ENCODE results near the gene ZNF740.
A peak's percentile ranks its signal among the peaks of the same experiment; 100 is the strongest.

Gene ZNF740

DNA sequence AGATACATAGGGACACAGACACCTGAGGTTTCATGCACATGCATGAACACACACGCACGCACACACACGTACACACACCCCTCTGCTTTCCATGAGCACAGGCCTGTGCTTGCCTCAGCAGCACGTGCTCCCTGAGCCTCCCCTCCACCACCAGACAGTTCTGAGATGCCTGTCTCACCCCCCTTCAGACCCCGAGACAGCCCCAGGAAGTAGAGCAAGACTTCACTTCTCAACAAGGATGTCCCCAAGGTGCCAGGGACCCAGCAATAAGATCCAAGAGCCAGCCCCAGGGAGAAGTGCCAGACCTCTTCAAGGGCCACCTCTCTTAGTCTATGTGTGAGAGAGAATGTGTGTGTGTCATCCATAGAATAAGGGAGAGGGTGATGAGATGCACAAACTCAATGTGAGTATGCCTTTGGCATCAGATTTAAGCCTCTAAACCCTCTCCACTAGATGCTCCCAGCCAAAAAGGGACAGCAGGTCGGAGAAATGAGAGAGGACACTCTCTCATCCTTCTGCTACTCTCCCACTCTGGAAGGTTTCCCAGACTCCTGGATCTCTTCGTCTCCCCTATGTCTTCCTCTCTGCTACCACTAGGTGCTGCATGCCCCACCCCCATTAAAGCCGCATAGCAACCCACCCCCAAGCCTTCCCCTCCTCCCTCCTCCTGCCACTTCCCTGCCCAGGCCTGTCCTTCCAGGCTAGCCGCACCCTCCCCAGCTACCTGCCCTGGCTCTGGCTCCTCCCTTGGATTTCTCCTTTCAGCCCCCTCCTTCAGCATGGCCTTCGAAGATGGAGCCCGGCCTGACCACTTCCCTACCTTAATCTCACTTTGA lies 43.8 kb downstream of the ZNF740 start:
- Histone ChIP-seq H3K36me3 (ENCODE audit: control insufficient read depth in 1 of 2, insufficient read depth in 2 of 2, low read length in 2 of 2) (peaks cover 0 to 14% of the 10 kb centered on the region in 2 donors), H3K4me1 (ENCODE audit: control insufficient read depth in 1 of 2, insufficient read depth in 2 of 2, low read length in 2 of 2) (peaks cover 23 to 42% of the 10 kb centered on the region in 2 donors), H3K4me3 (ENCODE audit: low read depth in 1 of 2, low read length in 2 of 2) (no peak overlapping the region), H3K27ac (ENCODE audit: low read length) (peak overlapping the region; percentile 74), H3K9me3 (ENCODE audit: control insufficient read depth in 1 of 2, low read length in 2 of 2) (no peaks in the 10 kb centered on the region), H3K27me3 (ENCODE audit: low read depth, low read length) (no peaks in the 10 kb centered on the region)

DNA sequence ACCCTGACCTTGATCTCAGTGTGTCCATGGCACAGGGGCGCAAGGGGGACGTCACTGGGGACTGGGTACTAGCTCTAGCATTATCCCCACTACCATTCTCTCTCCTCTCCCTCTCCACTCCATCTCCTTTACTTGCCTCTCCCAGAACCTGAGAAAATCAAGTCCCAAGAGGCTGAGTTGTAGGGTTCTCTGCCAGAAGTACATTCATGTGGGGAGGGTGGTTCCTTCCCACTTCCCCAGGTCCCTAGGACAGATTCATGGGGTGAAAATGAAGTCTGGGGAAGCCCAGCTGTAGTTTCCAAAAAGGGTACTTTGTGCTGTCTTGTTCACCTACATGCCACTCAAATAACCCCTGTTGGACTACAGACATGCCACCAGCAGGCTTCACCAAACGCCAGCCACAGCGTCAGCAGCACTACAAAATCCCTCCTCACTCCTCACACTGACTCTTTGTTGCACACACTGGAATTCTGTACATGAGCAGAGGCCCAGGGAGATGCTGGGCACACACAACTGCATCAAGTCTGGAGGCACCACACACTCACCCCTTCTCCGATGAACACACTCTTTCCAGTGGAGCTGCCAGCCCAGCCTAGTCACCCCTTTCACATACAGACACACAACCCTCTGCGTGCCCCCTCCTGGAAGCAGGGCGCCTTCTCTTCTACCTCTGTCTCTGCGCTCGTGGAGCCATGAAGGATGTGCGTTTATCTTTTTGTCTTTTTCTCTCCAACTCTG lies 44.5 kb downstream of the ZNF740 start:
- Histone ChIP-seq H3K36me3 (ENCODE audit: control insufficient read depth in 1 of 2, insufficient read depth in 2 of 2, low read length in 2 of 2) (peaks cover 0 to 14% of the 10 kb centered on the region in 2 donors), H3K4me3 (ENCODE audit: low read depth in 1 of 2, low read length in 2 of 2) (no peak overlapping the region), H3K4me1 (ENCODE audit: control insufficient read depth in 1 of 2, insufficient read depth in 2 of 2, low read length in 2 of 2) (peaks cover 23 to 44% of the 10 kb centered on the region in 2 donors), H3K27ac (ENCODE audit: low read length) (peak overlapping the region; percentile 42), H3K9me3 (ENCODE audit: control insufficient read depth in 1 of 2, low read length in 2 of 2) (no peaks in the 10 kb centered on the region), H3K27me3 (ENCODE audit: low read depth, low read length) (no peaks in the 10 kb centered on the region)

DNA sequence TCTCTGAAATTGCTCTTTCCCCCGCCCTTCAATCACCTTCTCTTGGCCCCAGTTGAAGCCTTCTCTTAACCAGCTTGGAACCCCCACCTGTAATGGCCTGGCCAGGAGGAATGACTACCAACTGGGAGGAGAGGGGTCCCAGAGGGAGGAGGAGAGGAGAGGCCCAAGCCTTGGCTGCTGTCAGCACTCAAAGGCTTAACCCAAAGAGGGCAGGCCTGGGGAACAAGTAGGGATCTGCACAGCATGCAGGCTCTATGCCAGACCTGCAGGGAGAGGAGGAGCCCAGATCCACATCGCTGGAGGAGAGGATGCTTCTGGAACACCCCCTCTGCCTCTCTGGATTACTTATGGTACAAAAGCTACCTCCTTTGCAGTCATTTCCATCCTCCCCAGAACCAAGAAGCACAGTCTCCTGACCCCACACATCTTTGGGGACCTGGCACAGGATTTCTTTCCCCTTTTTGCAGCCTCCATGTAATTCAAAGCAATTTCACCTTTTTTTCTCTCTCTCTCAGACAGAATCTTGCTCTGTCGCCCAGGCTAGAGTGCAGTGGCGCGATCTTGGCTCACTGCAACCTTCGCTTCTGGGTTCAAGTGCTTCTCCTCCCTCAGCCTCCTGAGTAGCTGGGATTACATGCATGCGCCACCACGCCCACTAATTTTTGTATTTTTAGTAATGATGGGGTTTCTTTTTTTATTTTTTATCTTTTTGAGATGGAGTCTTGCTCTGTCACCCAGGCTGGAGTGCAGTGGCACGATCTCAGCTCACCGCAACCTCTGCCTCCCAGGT lies 45.3 kb downstream of the ZNF740 start:
- Histone ChIP-seq H3K27me3 (ENCODE audit: low read depth, low read length) (no peaks in the 10 kb centered on the region), H3K9me3 (ENCODE audit: control insufficient read depth in 1 of 2, low read length in 2 of 2) (no peaks in the 10 kb centered on the region), H3K4me1 (ENCODE audit: control insufficient read depth in 1 of 2, insufficient read depth in 2 of 2, low read length in 2 of 2) (peaks cover 23 to 52% of the 10 kb centered on the region in 2 donors), H3K27ac (ENCODE audit: low read length) (no peak overlapping the region), H3K4me3 (ENCODE audit: low read depth in 1 of 2, low read length in 2 of 2) (no peak overlapping the region), H3K36me3 (ENCODE audit: control insufficient read depth in 1 of 2, insufficient read depth in 2 of 2, low read length in 2 of 2) (peaks cover 0 to 14% of the 10 kb centered on the region in 2 donors)

DNA sequence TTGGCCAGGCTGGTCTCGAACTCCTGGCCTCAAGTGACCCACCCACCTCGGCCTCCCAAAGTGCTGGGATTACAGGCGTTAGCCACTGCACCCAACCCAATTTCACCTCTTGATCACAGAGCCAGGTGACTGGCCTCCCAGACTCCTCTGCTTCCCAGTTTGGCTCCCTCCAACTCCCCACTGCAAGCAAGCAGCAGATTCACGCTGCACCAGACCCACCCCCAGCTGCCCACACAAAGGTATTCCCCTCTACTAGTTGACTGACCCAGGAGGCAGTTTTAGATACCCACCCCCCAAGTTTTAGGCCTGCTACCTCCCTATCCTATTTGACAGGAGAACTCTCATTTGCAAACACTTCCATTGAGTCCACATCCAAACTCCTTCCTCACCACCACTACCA lies 46.3 kb downstream of the ZNF740 start:
- H3K9me3 ChIP-seq (ENCODE audit: control insufficient read depth in 1 of 2, low read length in 2 of 2): no peaks in the 10 kb centered on the region
- no peak overlapping the region for H3K4me3 ChIP-seq (ENCODE audit: low read depth in 1 of 2, low read length in 2 of 2)
- peaks cover 23 to 62% of the 10 kb centered on the region in 2 donors for H3K4me1 ChIP-seq (ENCODE audit: control insufficient read depth in 1 of 2, insufficient read depth in 2 of 2, low read length in 2 of 2)
- H3K27me3 ChIP-seq (ENCODE audit: low read depth, low read length): no peaks in the 10 kb centered on the region
- H3K27ac ChIP-seq (ENCODE audit: low read length): no peak overlapping the region
- peaks cover 0 to 14% of the 10 kb centered on the region in 2 donors for H3K36me3 ChIP-seq (ENCODE audit: control insufficient read depth in 1 of 2, insufficient read depth in 2 of 2, low read length in 2 of 2)

DNA sequence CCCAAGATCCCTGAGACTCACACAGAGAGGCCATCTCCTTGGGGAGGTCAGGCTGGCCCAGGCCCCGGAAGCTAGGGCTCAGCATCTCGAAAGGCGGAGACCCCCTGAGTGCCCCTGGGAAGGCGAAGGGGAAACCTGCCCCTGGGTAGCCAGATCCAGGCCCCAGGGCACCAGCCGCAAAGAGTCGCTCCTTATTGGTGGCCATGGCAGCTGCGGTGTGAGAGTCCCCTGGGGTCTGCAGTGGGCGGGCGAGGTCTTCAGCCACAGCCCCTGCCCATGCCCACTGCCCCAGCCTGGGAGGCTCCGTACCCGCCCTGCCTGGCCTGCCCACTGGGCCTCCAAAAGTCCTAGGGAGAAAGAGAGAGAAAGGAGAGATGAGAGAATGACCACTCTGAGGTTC lies 46.8 kb downstream of the ZNF740 start:
- Histone ChIP-seq H3K9me3 (ENCODE audit: control insufficient read depth in 1 of 2, low read length in 2 of 2) (no peaks in the 10 kb centered on the region), H3K4me3 (ENCODE audit: low read depth in 1 of 2, low read length in 2 of 2) (no peak overlapping the region), H3K4me1 (ENCODE audit: control insufficient read depth in 1 of 2, insufficient read depth in 2 of 2, low read length in 2 of 2) (peaks cover 19 to 58% of the 10 kb centered on the region in 2 donors), H3K36me3 (ENCODE audit: control insufficient read depth in 1 of 2, insufficient read depth in 2 of 2, low read length in 2 of 2) (peaks cover 0 to 14% of the 10 kb centered on the region in 2 donors), H3K27me3 (ENCODE audit: low read depth, low read length) (no peaks in the 10 kb centered on the region), H3K27ac (ENCODE audit: low read length) (no peak overlapping the region)

DNA sequence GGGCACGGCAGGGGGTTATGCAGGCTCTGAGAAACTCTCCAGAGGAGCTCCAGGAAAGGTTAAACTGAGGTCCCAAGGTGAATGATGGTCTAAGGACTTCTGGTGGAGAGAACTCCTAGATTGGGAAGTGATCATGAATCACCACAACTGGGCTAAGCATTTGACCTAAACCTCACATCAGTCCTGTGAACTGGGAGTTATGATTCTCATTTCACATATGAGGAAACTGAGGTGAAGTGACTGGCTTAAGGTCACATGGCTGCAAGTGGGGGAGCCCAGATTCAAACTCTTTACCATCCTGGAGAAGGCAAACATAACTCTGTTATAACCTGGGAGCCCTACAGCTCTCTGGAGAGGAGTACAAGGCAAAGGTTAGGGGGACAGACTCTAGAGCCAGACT lies 47.3 kb downstream of the ZNF740 start:
- H3K36me3 ChIP-seq (ENCODE audit: control insufficient read depth in 1 of 2, insufficient read depth in 2 of 2, low read length in 2 of 2): peaks cover 0 to 14% of the 10 kb centered on the region in 2 donors
- no peaks in the 10 kb centered on the region for H3K27me3 ChIP-seq (ENCODE audit: low read depth, low read length)
- H3K9me3 ChIP-seq (ENCODE audit: control insufficient read depth in 1 of 2, low read length in 2 of 2): no peaks in the 10 kb centered on the region
- H3K4me1 ChIP-seq (ENCODE audit: control insufficient read depth in 1 of 2, insufficient read depth in 2 of 2, low read length in 2 of 2): peaks cover 19 to 58% of the 10 kb centered on the region in 2 donors
- H3K4me3 ChIP-seq (ENCODE audit: low read depth in 1 of 2, low read length in 2 of 2): no peak overlapping the region
- H3K27ac ChIP-seq (ENCODE audit: low read length): no peak overlapping the region

DNA sequence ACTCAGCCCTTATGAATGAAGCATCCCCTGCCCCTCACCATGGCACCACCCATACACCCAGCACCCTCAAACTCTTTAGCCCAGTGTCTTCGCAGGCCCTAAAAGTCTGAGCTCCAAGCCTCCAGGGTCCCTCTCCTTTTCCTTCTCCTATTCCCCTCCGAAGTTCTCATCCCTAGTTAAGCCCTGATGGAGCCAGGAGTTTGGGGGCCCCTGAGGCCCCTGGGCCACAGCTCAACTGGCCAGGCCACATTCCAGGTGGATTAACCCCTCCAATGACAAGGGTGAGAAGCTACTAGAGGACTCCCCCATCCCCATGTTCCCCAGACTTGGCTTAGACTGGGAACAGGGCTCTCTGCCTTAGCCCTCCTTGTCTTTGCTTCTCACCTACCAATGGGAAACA lies 48.9 kb downstream of the ZNF740 start:
- H3K4me1 ChIP-seq (ENCODE audit: control insufficient read depth in 1 of 2, insufficient read depth in 2 of 2, low read length in 2 of 2): peaks cover 21 to 59% of the 10 kb centered on the region in 2 donors
- no peak overlapping the region for H3K4me3 ChIP-seq (ENCODE audit: low read depth in 1 of 2, low read length in 2 of 2)
- no peaks in the 10 kb centered on the region for H3K27me3 ChIP-seq (ENCODE audit: low read depth, low read length)
- peak overlapping the region; percentile 21 for H3K27ac ChIP-seq (ENCODE audit: low read length)
- H3K36me3 ChIP-seq (ENCODE audit: control insufficient read depth in 1 of 2, insufficient read depth in 2 of 2, low read length in 2 of 2): peaks cover 0 to 14% of the 10 kb centered on the region in 2 donors
- no peaks in the 10 kb centered on the region for H3K9me3 ChIP-seq (ENCODE audit: control insufficient read depth in 1 of 2, low read length in 2 of 2)

DNA sequence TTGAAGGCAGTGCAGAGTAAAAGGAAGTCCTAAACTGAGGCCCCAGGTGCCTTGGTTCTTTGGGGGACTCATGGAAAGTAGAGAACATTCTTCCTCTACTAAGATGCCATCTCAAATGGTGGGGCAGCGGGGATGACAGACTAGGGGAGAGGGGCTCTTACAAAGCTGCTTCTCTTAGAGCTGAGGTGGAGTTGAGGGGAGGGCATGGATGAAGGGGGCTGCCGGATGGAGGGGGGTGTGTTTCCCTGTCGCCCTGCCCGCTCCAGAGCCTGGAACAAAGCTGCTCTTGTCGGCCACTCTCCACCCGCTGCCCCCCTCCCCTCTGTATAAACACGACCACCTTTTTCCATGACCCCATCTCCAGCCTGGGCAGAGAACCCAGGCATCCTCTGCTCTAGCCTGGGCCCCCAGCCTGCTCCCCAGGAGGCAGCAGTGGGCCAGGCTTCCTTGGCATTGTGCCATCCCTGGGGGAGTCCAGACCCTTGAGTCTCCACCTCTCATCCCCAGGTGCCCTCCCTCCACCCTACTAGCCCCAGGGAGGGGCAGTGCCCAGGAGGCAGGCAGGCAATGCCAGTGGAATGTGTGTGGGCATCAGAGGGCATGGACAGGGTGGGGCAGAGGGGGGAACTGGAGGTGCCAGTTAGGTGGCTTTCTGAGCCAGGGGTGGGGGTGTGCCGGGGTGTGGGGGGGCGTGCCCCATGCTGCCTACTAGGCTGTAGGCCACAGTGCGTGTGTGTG lies 49.8 kb downstream of the ZNF740 start:
- H3K4me3 ChIP-seq (ENCODE audit: low read depth in 1 of 2, low read length in 2 of 2): peak overlapping the region in 1 of 2 donors; percentile 76
- H3K4me1 ChIP-seq (ENCODE audit: control insufficient read depth in 1 of 2, insufficient read depth in 2 of 2, low read length in 2 of 2): peaks cover 15 to 54% of the 10 kb centered on the region in 2 donors
- H3K9me3 ChIP-seq (ENCODE audit: control insufficient read depth in 1 of 2, low read length in 2 of 2): no peaks in the 10 kb centered on the region
- H3K36me3 ChIP-seq (ENCODE audit: control insufficient read depth in 1 of 2, insufficient read depth in 2 of 2, low read length in 2 of 2): peaks cover 0 to 14% of the 10 kb centered on the region in 2 donors
- peak overlapping the region; percentile 21 for H3K27ac ChIP-seq (ENCODE audit: low read length)
- no peaks in the 10 kb centered on the region for H3K27me3 ChIP-seq (ENCODE audit: low read depth, low read length)

DNA sequence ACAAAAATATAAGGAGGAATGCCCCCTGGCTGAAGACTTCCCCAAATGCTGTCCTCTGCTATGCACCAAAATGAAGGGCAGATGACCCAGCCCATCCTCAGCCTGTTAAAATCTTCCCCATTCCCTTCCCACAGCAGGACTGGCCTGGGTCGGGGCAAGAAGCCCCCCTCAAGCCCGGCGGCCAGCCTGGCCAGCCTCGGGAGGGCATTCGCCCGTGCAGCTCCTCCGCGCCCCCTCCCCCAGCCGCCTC lies 51.1 kb downstream of the ZNF740 start:
- H3K27me3 ChIP-seq (ENCODE audit: low read depth, low read length): no peaks in the 10 kb centered on the region

DNA sequence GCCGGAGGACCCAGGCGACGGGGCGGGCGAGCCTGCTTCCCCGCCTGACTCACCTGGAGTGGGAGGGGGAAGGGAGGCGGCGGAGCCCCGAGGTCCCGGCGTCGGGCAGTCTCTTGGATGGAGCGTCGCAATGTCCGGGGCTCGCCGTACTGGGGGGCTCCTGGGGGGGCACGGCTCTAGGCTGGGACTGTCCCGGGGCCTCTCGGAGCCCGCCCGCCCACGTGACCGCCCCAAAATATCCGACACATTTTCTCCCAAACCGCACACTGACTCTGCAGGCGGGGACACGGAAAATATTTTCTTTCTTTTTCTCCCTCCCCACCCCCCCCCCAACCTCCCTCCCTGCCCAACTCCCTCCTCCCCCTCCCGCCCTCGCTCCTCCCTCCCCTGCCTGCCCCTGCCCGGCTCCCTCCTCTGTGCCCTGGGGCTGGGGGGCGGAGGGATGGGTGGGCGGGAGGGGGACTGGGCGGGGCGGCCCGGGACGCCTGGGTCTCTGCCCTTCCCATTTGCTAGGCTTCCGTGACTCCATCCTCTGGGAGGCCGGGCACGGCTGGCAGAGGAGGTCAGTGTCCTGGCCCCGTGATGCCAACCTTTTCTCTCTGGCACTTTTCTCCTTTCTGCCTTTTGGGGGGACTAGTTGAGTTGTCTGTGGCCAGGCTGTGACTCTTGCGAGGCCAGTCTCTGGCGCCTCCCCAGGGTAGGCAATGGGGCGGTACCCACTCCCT lies 51.6 kb downstream of the ZNF740 start, which contains the start of gene RARG:
Gene RARG, minus strand, starts transcription at position 289 of the 725 bp plus-strand sequence. CDS start 4,664 bp downstream, outside the sequence.
- no peaks in the 10 kb centered on the region for H3K27me3 ChIP-seq (ENCODE audit: low read depth, low read length)
- H3K9me3 ChIP-seq (ENCODE audit: control insufficient read depth in 1 of 2, low read length in 2 of 2): no peaks in the 10 kb centered on the region
- H3K4me1 ChIP-seq (ENCODE audit: control insufficient read depth in 1 of 2, insufficient read depth in 2 of 2, low read length in 2 of 2): peaks cover 12 to 45% of the 10 kb centered on the region in 2 donors
- H3K36me3 ChIP-seq (ENCODE audit: control insufficient read depth in 1 of 2, insufficient read depth in 2 of 2, low read length in 2 of 2): peaks cover 0 to 10% of the 10 kb centered on the region in 2 donors
- peak within 1 kb of the TSS; percentile 68 to 76 for H3K4me3 ChIP-seq (ENCODE audit: low read depth in 1 of 2, low read length in 2 of 2)
- H3K27ac ChIP-seq (ENCODE audit: low read length): peak within 1 kb of the TSS; percentile 63

More for the DNA sequence above, 51.1 kb downstream of the ZNF740 start:
- peaks cover 12 to 45% of the 10 kb centered on the region in 2 donors for H3K4me1 ChIP-seq (ENCODE audit: control insufficient read depth in 1 of 2, insufficient read depth in 2 of 2, low read length in 2 of 2)
- H3K4me3 ChIP-seq (ENCODE audit: low read depth in 1 of 2, low read length in 2 of 2): peak overlapping the region; percentile 68 to 76
- H3K9me3 ChIP-seq (ENCODE audit: control insufficient read depth in 1 of 2, low read length in 2 of 2): no peaks in the 10 kb centered on the region
- H3K27ac ChIP-seq (ENCODE audit: low read length): peak overlapping the region; percentile 63
- H3K36me3 ChIP-seq (ENCODE audit: control insufficient read depth in 1 of 2, insufficient read depth in 2 of 2, low read length in 2 of 2): peaks cover 0 to 14% of the 10 kb centered on the region in 2 donors

Data from muscle layer of duodenum (tissue), 2 donors.